ENCODE data around the gene PAWR.

- TF ChIP-seq CTCF (IDR thresholded peaks at IDR 0.05) (no peak), EP300 (IDR thresholded peaks at IDR 0.05) (no peak)
Observed at GRCh38 chr12:79673354-79673753, 17.4 kb downstream of the PAWR start.
